ENCODE results near the gene OR5H6.

DNA sequence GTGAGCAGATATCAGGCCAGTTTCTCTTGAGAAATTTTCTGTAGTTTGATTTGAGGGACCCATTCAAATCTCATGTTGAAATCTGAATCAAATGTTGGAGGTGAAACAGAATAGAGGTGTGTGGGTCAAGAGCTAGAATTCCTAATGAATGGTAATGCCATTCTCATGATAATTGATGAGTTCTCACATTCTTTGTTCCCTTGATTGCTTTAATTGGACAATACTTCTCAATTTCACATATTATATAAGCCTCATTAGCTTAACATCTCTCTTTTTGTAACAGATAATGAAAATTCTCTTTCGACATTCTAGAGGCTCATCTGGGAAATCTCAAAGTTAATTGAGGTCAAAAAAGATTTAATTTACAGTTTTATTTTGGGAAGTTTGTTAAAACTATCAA lies 21.9 kb upstream of the OR5H6 start:
- TF ChIP-seq, protein P1, sequence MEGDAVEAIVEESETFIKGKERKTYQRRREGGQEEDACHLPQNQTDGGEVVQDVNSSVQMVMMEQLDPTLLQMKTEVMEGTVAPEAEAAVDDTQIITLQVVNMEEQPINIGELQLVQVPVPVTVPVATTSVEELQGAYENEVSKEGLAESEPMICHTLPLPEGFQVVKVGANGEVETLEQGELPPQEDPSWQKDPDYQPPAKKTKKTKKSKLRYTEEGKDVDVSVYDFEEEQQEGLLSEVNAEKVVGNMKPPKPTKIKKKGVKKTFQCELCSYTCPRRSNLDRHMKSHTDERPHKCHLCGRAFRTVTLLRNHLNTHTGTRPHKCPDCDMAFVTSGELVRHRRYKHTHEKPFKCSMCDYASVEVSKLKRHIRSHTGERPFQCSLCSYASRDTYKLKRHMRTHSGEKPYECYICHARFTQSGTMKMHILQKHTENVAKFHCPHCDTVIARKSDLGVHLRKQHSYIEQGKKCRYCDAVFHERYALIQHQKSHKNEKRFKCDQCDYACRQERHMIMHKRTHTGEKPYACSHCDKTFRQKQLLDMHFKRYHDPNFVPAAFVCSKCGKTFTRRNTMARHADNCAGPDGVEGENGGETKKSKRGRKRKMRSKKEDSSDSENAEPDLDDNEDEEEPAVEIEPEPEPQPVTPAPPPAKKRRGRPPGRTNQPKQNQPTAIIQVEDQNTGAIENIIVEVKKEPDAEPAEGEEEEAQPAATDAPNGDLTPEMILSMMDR (IDR thresholded peaks at IDR 0.05): no peak
- no peak for TF ChIP-seq POLR2A (IDR thresholded peaks at IDR 0.05)
